ENCODE data around the gene ELOA. TPM values are rescaled to one million over a fixed set of nuclear protein-coding genes. Genes with fewer than 3 reads are reported as not detected.

The ELOA gene
- polyA plus RNA-seq, 2 of the 4 experiments (the other 2 are of a cell fraction), result 16.4 to 18.4 TPM

GRCh38 chr1:23693599-23693998 lies 49.7 kb upstream of the ELOA start:
- Histone ChIP-seq H3K4me1 (peaks cover 37% of the 10 kb centered on the region), H3K4me2 (peak overlapping the region; percentile 92), H3K4me3 (peak overlapping the region; percentile 97), H3K27ac (peak overlapping the region in 1 of 2 experiments; percentile 98; a peak in 3 of 6 replicates), H3K9me3 (no peaks in the 10 kb centered on the region)
- ChIA-PET CTCF (interaction anchor here (0.6 kb wide), 2 partner anchors 17 to 206 kb away, joined by 3 read pairs; no protein-coding TSS in a partner anchor), POLR2A (no interaction called here)
- WGBS (ENCODE audit: missing lambda C conversion rate), result 64% methylated on average over 2 of the region's 2 CpGs
- ATAC-seq, result no peak
- FAIRE-seq, result no peak
- DNase-seq (ENCODE audit: low read depth in 1 of 2, low spot score in 1 of 2), result no peak
- TF ChIP-seq GATA3 (IDR thresholded peaks at IDR 0.05; ENCODE audit: borderline replicate concordance), result no peak
- TF ChIP-seq FOXS1 (CRISPR knock-in tag; IDR thresholded peaks at IDR 0.05), result no peak
- TF ChIP-seq ESRRA (IDR thresholded peaks at IDR 0.05; ENCODE audit: borderline replicate concordance, low read length), result no peak
- TF ChIP-seq POLR2AphosphoS2 (conservative IDR thresholded peaks at IDR 0.05; ENCODE audit: low read length), result no peak
- no peak for TF ChIP-seq EHF (CRISPR knock-in tag; IDR thresholded peaks at IDR 0.05)
- no peak for TF ChIP-seq HEYL (CRISPR knock-in tag; IDR thresholded peaks at IDR 0.05)
- TF ChIP-seq ELK1 (IDR thresholded peaks at IDR 0.05; ENCODE audit: low read depth, low read length), result no peak
- TF ChIP-seq POLR2A (IDR thresholded peaks at IDR 0.05; ENCODE audit: low read length), result no peak
- TF ChIP-seq BCL3 (IDR thresholded peaks at IDR 0.05), result no peak
- no peak for TF ChIP-seq NPAS2 (CRISPR knock-in tag; IDR thresholded peaks at IDR 0.05; ENCODE audit: borderline replicate concordance)
- no peak for TF ChIP-seq TFCP2L1 (CRISPR knock-in tag; IDR thresholded peaks at IDR 0.05)
- TF ChIP-seq ZC3H11A (IDR thresholded peaks at IDR 0.05), result no peak
- TF ChIP-seq NFE2L2 (conservative IDR thresholded peaks at IDR 0.05; ENCODE audit: low read length), result no peak
- no peak for TF ChIP-seq E2F6 (IDR thresholded peaks at IDR 0.05; ENCODE audit: borderline replicate concordance, low read depth)
- TF ChIP-seq RARB (CRISPR knock-in tag; IDR thresholded peaks at IDR 0.05), result no peak
- no peak for TF ChIP-seq EP300 (IDR thresholded peaks at IDR 0.05)

- ChIA-PET POLR2A (interaction anchor here (0.6 kb wide), 1 partner anchor 50 kb away, joined by 3 read pairs; no protein-coding TSS in a partner anchor), CTCF (interaction anchor here (0.6 kb wide), 1 partner anchor 34 kb away, joined by 4 read pairs; no protein-coding TSS in a partner anchor)
- Histone ChIP-seq H3K27ac (no peak overlapping the region), H3K4me2 (peak overlapping the region; percentile 92), H3K4me3 (no peak overlapping the region), H3K9me3 (no peaks in the 10 kb centered on the region), H3K4me1 (peaks cover 37% of the 10 kb centered on the region)
- DNase-seq (ENCODE audit: low read depth in 1 of 2, low spot score in 1 of 2), result no peak
- ATAC-seq, result no peak
- 63% methylated on average over 3 of the region's 3 CpGs for WGBS (ENCODE audit: missing lambda C conversion rate)
- no peak for FAIRE-seq
- TF ChIP-seq RFX5 (IDR thresholded peaks at IDR 0.05) (no peak), HEYL (CRISPR knock-in tag; IDR thresholded peaks at IDR 0.05) (no peak), KDM1A (IDR thresholded peaks at IDR 0.05; ENCODE audit: low read depth) (no peak), ATOH8 (CRISPR knock-in tag; IDR thresholded peaks at IDR 0.05; ENCODE audit: low read depth) (no peak), TP53 (CRISPR knock-in tag; IDR thresholded peaks at IDR 0.05) (no peak), RNF2 (IDR thresholded peaks at IDR 0.05; ENCODE audit: borderline replicate concordance, low read depth) (no peak), RCOR1 (IDR thresholded peaks at IDR 0.05; ENCODE audit: low read depth, low read length) (no peak), JUN (IDR thresholded peaks at IDR 0.05) (no peak)
Observed at GRCh38 chr1:23694371-23694770, 48.9 kb upstream of the ELOA start.

Data from A549 (cell line).